Endometrium (tissue), 2 donors: ENCODE measurements around the gene DNM3.
"Not testable (repeated sequence)": the region's sequence is repeated elsewhere in the genome, so short reads cannot be mapped to it uniquely, and the experiment has no call there.

Experiments used
- FAIRE-seq: peaks from 2 replicates; lab custom pipeline; 2012; peaks lifted over from hg19 to GRCh38; lab: Jason Lieb, UNC
- donor health status: control.
- donor health status: control.

The DNM3 gene

DNA sequence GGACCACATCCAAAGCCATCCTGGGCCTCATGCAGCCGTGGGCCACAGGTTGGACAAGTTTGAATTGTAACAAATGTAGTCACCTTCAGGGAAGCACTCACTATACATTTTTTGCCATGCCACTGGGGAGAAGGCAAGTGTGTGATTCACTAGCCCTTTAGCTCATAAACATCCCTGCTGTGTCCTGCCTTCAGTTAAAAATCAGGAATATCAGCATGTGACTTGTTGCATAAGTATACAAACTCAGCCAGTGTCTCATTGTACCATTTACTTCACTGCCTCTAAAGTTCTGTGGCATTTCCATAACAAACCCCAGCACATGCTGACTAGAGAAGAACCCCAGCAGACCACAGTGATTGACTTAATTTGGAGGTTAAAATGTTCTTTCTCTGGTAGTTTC is 437.2 kb downstream of the DNM3 start:
- FAIRE-seq, result no peak

DNA sequence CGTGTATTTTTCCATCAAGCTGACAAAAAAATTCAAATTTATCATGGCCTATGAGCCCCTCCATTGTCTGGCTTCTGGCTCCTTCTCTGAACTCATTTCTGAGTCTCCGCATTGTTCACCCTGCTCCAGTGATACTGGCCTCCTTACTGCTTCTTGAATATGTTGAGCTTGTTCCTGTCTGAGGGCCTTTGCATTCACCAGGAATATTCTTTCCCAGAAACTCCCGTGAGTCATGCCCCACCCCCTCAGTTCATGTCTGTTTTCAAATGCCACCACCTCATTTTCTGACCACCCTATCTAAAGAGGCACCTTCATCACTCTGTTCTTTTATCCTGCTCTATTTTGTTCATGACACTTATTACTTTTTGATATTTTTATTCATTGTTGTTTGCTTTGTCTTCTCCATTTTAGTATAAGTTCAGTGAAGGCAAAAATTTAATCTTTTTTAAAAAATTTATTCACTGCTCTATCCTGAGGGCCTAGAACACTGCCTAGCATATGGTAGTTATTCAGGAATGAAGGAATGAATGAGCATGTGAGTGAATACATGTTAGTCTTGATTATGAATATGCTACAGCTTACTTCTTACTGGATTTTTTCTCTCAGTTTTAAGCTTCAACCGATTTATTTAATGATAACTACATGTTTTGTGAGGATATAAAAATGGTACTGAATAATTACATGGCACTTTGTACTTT is 438.8 kb downstream of the DNM3 start:
- no peak for FAIRE-seq

GRCh38 chr1:172283766-172284165 is 442.5 kb downstream of the DNM3 start:
- no peak for FAIRE-seq

GRCh38 chr1:172286629-172287076 is 445.4 kb downstream of the DNM3 start:
- FAIRE-seq, result peak; percentile 79

DNA sequence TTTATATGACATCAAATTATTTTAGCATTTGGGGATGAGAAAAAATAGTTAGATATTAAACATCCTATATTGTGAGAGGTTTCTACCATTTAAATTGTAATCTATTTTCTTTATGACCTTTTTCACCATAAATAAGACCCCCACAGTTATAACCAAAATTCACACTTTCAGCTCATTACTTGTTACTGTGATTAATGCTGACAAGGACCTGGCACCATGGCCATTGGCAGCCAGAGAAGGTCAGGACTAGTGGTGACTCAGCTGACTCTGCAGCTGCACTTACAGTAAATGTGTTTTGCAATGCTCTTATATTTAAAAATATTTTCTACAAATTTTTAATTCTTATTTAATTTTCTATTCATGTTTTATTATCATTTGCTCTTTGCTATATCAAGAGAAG is 445.9 kb downstream of the DNM3 start:
- FAIRE-seq, result no peak

DNA sequence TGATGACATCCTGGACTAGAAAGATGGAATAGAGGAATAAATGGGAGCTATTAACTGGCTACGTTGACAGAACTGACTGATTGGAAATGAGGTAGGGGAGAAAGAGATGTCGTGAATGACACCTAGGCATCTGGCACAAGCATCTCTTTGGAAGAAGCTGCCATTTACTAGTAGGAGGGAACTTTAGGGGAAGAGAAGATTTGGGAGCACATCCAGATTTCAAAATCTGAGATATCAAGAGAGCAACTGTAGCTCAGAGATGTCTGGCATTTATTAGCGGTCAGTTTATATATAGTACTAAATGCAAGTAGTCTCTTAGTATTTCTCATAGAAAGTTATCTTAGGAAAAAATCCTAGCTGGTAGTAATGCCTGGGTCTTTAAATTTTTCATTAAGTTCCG is 447.3 kb downstream of the DNM3 start:
- FAIRE-seq, result no peak

- no peak for FAIRE-seq
These were observed 448.1 kb downstream of the DNM3 start for GRCh38 chr1:172289448-172289847.

DNA sequence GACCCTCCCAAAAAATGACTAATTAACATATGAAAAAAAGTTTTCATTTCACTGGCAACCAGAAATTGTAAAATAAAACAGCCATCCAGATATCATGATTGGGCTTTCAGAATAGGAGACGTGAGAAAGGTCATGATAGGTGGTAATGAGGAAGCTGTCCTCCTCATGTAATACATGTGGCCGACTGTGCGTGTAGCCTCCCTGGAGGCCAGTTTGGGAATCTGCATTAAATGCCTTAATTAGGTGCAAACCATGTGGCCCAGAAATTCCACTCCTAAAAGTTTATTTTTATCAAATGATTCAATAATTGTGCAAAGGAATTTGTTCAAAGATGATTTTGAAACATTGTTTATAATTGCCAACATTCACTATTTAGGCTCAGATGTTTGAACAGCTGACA is 451.5 kb downstream of the DNM3 start:
- FAIRE-seq, result no peak

DNA sequence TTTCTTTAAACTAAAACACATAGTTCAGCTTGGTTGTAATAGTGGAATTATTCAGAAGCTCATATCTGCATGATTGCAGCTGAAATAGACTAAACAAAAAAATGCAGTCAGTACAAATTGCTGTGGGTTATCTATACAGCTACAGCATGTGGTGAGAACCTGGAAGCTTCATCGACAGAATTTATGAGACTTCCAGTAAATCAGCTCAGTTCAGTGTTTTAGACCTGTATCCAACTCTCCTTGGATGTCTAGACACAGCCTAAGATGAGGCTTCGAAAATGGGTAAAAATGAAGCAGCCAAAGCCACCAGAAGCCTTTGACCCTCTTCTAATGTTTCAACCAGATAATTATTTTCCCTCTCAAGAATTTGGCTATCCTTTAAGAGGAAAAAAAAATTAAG is 452.1 kb downstream of the DNM3 start:
- no peak for FAIRE-seq

GRCh38 chr1:172298141-172298540 is 456.8 kb downstream of the DNM3 start:
- no peak for FAIRE-seq

DNA sequence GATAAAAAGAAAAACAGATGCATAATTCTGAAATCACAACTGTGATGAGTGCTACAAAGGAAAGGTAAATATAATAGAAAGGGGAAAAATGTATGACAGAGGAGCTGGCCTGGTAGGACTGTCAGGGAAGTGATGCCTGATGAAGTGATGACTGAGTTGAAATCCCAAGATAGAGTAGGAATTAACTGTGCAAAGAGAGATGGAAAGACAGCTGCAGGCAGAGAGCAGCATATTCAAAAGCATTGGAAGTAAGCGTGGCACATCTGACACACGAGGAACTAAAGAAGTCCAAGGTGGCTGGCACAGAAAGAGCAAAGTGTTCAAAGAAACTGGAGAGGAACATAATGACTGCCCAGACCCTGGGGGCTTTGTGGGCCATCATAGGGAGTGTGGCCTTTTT is 457.6 kb downstream of the DNM3 start:
- FAIRE-seq, result no peak

DNA sequence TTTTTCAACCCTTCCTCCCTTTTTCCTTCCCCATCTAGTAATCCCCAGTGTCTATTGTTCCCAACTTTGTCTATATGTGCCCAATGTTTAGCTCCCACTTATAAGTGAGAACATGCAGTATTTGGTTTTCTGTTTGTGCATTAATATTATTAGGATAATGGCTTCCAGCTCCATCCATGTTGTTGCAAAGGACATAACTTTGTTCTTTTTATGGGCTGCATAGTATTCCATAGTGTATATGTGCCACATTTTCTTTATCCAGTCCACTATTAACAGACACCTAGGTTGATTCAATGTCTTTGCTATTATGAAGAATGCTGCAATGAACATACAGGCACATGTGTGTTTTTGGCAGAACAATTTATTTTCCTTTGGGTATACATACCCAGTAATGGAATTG is 458.2 kb downstream of the DNM3 start:
- FAIRE-seq, result no peak

DNA sequence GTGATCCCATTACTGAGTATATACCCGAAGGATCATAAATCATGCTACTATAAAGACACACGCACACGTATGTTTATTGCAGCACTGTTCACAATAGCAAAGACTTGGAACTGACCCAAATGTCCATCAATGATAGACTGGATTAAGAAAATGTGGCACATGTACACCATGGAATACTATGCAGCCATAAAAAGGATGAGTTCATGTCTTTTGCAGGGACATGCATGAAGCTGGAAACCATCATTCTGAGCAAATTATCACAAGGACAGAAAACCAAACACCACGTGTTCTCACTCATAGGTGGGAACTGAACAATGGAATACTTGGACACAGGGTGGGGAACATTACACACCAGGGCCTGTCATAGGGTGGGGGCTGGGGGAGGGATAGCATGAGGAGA is 466.2 kb downstream of the DNM3 start:
- not testable (repeated sequence) for FAIRE-seq

- no peak for FAIRE-seq
These were observed 466.8 kb downstream of the DNM3 start for GRCh38 chr1:172308142-172308541.

DNA sequence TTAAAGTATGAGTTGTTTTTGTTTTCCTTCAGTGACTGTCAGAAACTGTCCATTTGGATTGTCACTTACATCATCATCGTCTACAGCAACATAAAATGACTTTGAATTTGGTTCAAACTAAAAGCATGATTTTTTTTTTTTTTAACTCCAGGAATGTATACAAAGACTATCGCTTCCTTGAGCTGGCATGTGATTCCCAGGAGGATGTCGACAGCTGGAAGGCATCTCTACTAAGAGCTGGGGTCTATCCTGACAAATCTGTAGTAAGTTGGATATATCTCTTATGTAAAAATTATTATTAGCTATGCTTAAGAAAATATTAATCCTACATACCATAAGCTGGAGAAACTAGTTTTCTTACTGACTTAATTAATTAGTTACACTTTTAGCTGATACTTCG is 467.3 kb downstream of the DNM3 start:
- peak; percentile 29 for FAIRE-seq

GRCh38 chr1:172320733-172321132 is 479.4 kb downstream of the DNM3 start:
- FAIRE-seq, result no peak

GRCh38 chr1:172321451-172321850 is 480.2 kb downstream of the DNM3 start:
- no peak for FAIRE-seq

GRCh38 chr1:172322219-172323061 is 481.1 kb downstream of the DNM3 start:
- no peak for FAIRE-seq

GRCh38 chr1:172323686-172324085 is 482.4 kb downstream of the DNM3 start:
- no peak for FAIRE-seq

DNA sequence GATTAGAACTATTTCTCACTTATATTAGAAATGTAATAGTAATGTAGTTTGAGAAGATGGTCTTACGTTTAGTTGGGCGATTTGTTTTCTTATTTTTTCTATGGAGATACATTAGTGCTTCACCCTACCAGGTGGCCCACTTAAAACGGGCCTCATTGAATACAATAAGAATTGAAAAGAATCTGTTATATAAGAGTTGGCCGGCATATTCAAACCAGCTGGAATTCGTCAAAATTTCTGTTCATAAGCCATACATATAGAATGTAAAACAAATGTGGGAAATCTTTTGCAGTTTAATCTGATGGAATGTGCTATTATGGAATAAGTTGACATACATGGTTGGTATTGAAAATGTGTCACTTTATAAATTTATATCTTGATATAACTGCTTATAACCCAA is 482.8 kb downstream of the DNM3 start:
- FAIRE-seq, result no peak

DNA sequence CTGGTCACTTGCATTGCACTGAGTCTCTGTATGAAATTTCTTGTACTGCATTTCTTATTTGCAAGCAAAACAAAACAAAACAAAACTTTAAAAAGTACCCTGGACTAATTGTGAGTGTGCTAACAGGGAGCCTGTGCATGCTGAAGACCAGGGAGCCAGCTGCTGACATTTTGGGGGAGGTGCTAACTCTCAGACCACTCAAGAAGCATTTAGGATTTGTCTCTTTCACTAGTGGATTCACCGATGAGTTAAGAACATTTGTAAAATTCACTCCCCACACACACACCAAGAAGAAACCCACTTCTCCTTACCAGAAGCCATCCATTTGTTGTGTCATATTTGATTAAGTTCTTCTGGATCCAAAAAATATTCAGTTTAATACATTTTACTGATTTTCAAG is 483.5 kb downstream of the DNM3 start:
- no peak for FAIRE-seq

DNA sequence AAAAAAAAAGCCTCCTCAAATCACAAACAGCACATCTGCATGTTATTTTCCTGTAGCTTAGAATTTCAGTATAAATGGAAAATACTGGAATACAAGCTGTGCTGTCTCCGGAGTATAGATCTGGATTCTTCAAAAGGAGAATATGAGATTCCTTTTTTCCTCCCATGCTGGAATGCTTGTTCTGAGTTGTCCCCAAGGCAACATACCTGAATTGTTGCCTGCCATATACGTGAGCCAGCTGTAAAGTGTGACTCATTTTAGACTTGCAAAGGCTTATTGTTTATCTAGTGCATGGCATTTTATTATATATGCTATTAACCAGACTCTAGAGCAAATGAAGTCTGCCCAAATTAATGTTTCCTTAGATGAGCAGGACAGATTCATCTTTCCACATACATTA is 484.2 kb downstream of the DNM3 start:
- FAIRE-seq, result no peak

DNA sequence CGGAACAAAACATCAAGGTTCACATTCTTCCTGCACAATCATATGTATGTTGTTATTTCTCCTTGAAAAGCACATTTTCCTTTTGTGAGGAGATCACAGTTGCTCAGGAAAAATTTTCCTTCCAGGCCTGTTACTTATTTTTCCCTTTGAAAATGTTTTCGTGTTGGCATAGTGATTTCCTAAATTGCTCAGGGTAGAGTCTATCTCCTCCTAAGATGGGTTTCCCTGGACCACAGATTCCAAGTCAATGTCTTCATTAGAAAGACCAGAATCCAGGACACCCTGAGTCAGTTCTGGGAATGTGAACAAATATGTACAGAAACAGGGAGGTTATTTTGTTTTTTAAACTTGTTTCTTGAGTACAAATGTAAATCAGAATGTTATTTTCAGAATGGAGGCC is 484.8 kb downstream of the DNM3 start:
- FAIRE-seq, result no peak

DNA sequence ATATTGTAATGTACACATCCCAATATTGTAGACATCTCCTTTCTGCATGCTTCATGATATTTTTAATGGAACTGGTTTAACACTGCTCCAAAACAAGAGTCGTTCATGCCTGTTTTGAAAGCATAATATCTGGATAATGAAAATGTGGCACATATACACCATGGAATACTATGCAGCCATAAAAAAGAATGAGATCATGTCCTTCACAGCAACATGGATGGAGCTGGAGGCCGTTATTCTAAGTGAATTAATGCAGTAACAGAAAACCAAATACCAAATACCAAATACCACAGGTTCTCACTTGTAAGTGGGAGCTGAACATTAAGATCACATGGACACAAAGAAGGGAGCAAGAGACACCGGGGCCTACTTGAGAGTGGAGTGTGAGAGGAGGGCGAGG is 487.0 kb downstream of the DNM3 start:
- FAIRE-seq, result no peak
